H1 (cell line): ENCODE data around the gene VGF. TPM values are rescaled to one million over a fixed set of nuclear protein-coding genes. Genes with fewer than 3 reads are reported as not detected.

Experiments used
- CTCF ChIA-PET: fragments of 300-600 bp; sonication (Branson Sonifier 250); formaldehyde crosslinking; loops from one replicate; lab custom pipeline; 2021; ENCODE audit not compliant: partially characterized antibody; lab: Charles Lee
- POLR2A ChIA-PET: fragments of 300-600 bp; sonication (Branson Sonifier 250); formaldehyde crosslinking; loops from one replicate; lab custom pipeline; 2021; ENCODE audit warnings: inconsistent platforms; ENCODE audit not compliant: partially characterized antibody; lab: Charles Lee
- DNase-seq, 2 experiments: peaks; one replicate each; pipeline versions ENCODE4 v3.0.0 to v3.0.0-alpha.2; 2010 to 2022; ENCODE audit warnings: low spot score in 2 of 2, low read depth in 1 of 2, mixed read lengths in 1 of 2
- FAIRE-seq: peaks from 2 replicates; lab custom pipeline; 2011; peaks lifted over from hg19 to GRCh38; lab: Jason Lieb, UNC
- H2AFZ ChIP-seq: 2 replicates; pipeline ENCODE4 v1.8.1; 2012; ENCODE audit warnings: low read length, inconsistent platforms
- H2AK5ac ChIP-seq: 2 replicates; pipeline ENCODE4 v1.6.1; 2013; ENCODE audit warnings: low read depth, low read length
- H2BK120ac ChIP-seq: replicated peaks from 2 replicates; pipeline ENCODE3; 2013; ENCODE audit warnings: low read depth, low read length, inconsistent platforms
- H2BK12ac ChIP-seq: 2 replicates; pipeline ENCODE4 v1.6.1; 2013; ENCODE audit warnings: low read depth, low read length
- H2BK15ac ChIP-seq: 2 replicates; pipeline ENCODE4 v1.6.1; 2013; ENCODE audit warnings: low read length
- H2BK20ac ChIP-seq: 2 replicates; pipeline ENCODE4 v1.6.1; 2013; ENCODE audit warnings: low read length
- H2BK5ac ChIP-seq: 2 replicates; pipeline ENCODE4 v1.6.1; 2013; ENCODE audit warnings: low read depth, low read length
- H3K14ac ChIP-seq: 2 replicates; pipeline ENCODE4 v1.6.1; 2013; ENCODE audit warnings: inconsistent platforms; ENCODE audit not compliant: insufficient read length
- H3K18ac ChIP-seq: 2 replicates; pipeline ENCODE4 v1.6.1; 2013; ENCODE audit warnings: low read length; ENCODE audit errors: extremely low read depth
- H3K23ac ChIP-seq: 2 replicates; pipeline ENCODE4 v1.6.1; 2013; ENCODE audit warnings: inconsistent platforms; ENCODE audit not compliant: insufficient read length
- H3K23me2 ChIP-seq: 2 replicates; pipeline ENCODE4 v1.6.1; 2013; ENCODE audit warnings: low read depth, low read length
- H3K27ac ChIP-seq: 2 replicates; pipeline ENCODE4 v1.6.1; 2011; ENCODE audit warnings: low read depth, low read length, inconsistent platforms
- H3K27me3 ChIP-seq, 4 experiments: replicated peaks in 1 of 4; 1 replicate in 1 of 4; 2 replicates in 3 of 4; pipeline versions ENCODE4 v1.6.1 to v1.8.1; 2011 to 2013; ENCODE audit warnings: low read length in 3 of 4, mild to moderate bottlenecking in 3 of 4, inconsistent platforms in 2 of 4, mixed read lengths in 2 of 4, moderate library complexity in 1 of 4; ENCODE audit not compliant: control insufficient read depth in 3 of 4, insufficient read depth in 3 of 4; ENCODE audit errors: extremely low read depth in 1 of 4
- H3K36me3 ChIP-seq, 4 experiments: 2 replicates each; pipeline versions ENCODE4 v1.6.1 to v1.8.1; 2011 to 2013; ENCODE audit warnings: mild to moderate bottlenecking in 4 of 4, low read length in 3 of 4, moderate library complexity in 2 of 4, control low read depth in 1 of 4, inconsistent platforms in 1 of 4; ENCODE audit not compliant: insufficient read depth in 4 of 4, control insufficient read depth in 2 of 4
- H3K4ac ChIP-seq: replicated peaks from 2 replicates; pipeline ENCODE3; 2013; ENCODE audit warnings: low read length, low read depth, mixed read lengths, inconsistent platforms; ENCODE audit not compliant: insufficient read length
- H3K4me1 ChIP-seq, 4 experiments: replicated peaks in 1 of 4; 1 replicate in 1 of 4; 2 replicates in 3 of 4; pipeline versions ENCODE4 v1.6.1 to v1.8.1; 2011 to 2013; ENCODE audit warnings: low read length in 3 of 4, inconsistent platforms in 2 of 4, mixed read lengths in 1 of 4; ENCODE audit not compliant: insufficient read depth in 4 of 4, control insufficient read depth in 3 of 4
- H3K4me2 ChIP-seq, 2 experiments: 2 replicates each; pipeline versions ENCODE4 v1.6.1 to v1.8.1; 2011 to 2013; ENCODE audit warnings: low read depth in 2 of 2, low read length in 2 of 2, control low read depth in 1 of 2, inconsistent platforms in 1 of 2, mild to moderate bottlenecking in 1 of 2; ENCODE audit not compliant: insufficient read depth in 1 of 2
- H3K4me3 ChIP-seq, 4 experiments: fragments of 200-600, 300-600 bp in 1 of 4; sonication (generic), shearing (Covaris generic), sonication (Bioruptor Twin) in 1 of 4; 2 replicates each; pipeline versions ENCODE4 v1.5.1 to v1.8.1; 2011 to 2016; ENCODE audit warnings: low read length in 4 of 4, low read depth in 3 of 4, control low read depth in 2 of 4, inconsistent platforms in 2 of 4, mild to moderate bottlenecking in 2 of 4, mixed read lengths in 1 of 4, moderate library complexity in 1 of 4; ENCODE audit not compliant: insufficient read depth in 2 of 4; ENCODE audit errors: extremely low read depth in 1 of 4
- H3K56ac ChIP-seq: replicated peaks from 2 replicates; pipeline ENCODE3; 2013; ENCODE audit warnings: low read depth, mild to moderate bottlenecking, mixed read lengths, low read length, inconsistent platforms; ENCODE audit not compliant: insufficient read length
- H3K79me1 ChIP-seq: 2 replicates; pipeline ENCODE4 v1.6.1; 2013; ENCODE audit warnings: low read depth, low read length, control low read depth
- H3K79me2 ChIP-seq, 2 experiments: 2 replicates each; pipeline versions ENCODE4 v1.6.1 to v1.8.1; 2012 to 2013; ENCODE audit warnings: low read length in 2 of 2, mild to moderate bottlenecking in 2 of 2, inconsistent platforms in 1 of 2; ENCODE audit not compliant: insufficient read depth in 2 of 2, control insufficient read depth in 1 of 2
- H3K9ac ChIP-seq, 4 experiments: replicated peaks in 1 of 4; 1 replicate in 1 of 4; 2 replicates in 3 of 4; pipeline versions ENCODE4 v1.6.1 to v1.8.1; 2011 to 2013; ENCODE audit warnings: low read depth in 3 of 4, low read length in 3 of 4, control low read depth in 2 of 4, mild to moderate bottlenecking in 2 of 4, moderate library complexity in 2 of 4, inconsistent platforms in 1 of 4; ENCODE audit errors: extremely low read depth in 1 of 4
- H3K9me3 ChIP-seq, 2 experiments: 2 replicates each; pipeline versions ENCODE4 v1.6.1 to v1.8.1; 2012 to 2013; ENCODE audit warnings: mild to moderate bottlenecking in 2 of 2, moderate library complexity in 2 of 2, control low read depth in 1 of 2, inconsistent platforms in 1 of 2, low read depth in 1 of 2, low read length in 1 of 2, mixed read lengths in 1 of 2; ENCODE audit not compliant: insufficient read depth in 2 of 2
- H4K20me1 ChIP-seq, 2 experiments: replicated peaks in 1 of 2; 2 replicates each; pipeline versions ENCODE3 to v1.8.1; 2011 to 2013; ENCODE audit warnings: inconsistent platforms in 2 of 2, low read length in 2 of 2, mild to moderate bottlenecking in 1 of 2; ENCODE audit not compliant: insufficient read depth in 2 of 2, control insufficient read depth in 1 of 2
- H4K5ac ChIP-seq: 2 replicates; pipeline ENCODE4 v1.6.1; 2013; ENCODE audit warnings: low read length, low read depth, mixed read lengths, inconsistent platforms; ENCODE audit not compliant: insufficient read length
- H4K8ac ChIP-seq: 2 replicates; pipeline ENCODE4 v1.8.0; 2013; ENCODE audit warnings: mild to moderate bottlenecking, moderate library complexity, low read length, inconsistent platforms; ENCODE audit not compliant: insufficient read depth; ENCODE audit errors: extremely low read depth
- H4K91ac ChIP-seq: replicated peaks from 2 replicates; pipeline ENCODE3; 2013; ENCODE audit warnings: low read length, mixed read lengths, inconsistent platforms; ENCODE audit not compliant: insufficient read length
- MAX ChIP-seq: IDR thresholded peaks from 2 replicates; pipeline ENCODE4 v1.6.1; 2012; ENCODE audit warnings: inconsistent platforms
- TAF1 ChIP-seq: IDR thresholded peaks from 2 replicates; pipeline ENCODE4 v1.6.1; 2011; ENCODE audit warnings: mild to moderate bottlenecking, low read depth, low read length
- WGBS, 2 experiments: shearing (Covaris generic) in 1 of 2; methylation state at CpG; one replicate each; pipeline versions ENCODE4 v1.1.6 to v1.1.7; 2013 to 2015; ENCODE audit warnings: low lambda C conversion rate in 2 of 2, mixed read lengths in 2 of 2, inconsistent platforms in 1 of 2, low coverage in 1 of 2, missing lambda C conversion rate in 1 of 2; ENCODE audit not compliant: insufficient replicate concordance in 2 of 2, insufficient coverage in 1 of 2, insufficient read length in 1 of 2; ENCODE audit errors: extremely low coverage in 1 of 2, missing lambda C conversion rate in 1 of 2; 5-methylcytosine and 5-hydroxymethylcytosine counted together
- polyA plus RNA-seq, 7 experiments: library from polyadenylated mRNA; depleted of rRNA in 3 of 7; stranded (reverse) in 5 of 7; unstranded in 2 of 7; fragments of >200 nt in 5 of 7; fragments of 200-250 nt in 2 of 7; gene quantifications; 1 replicate in 5 of 7; 2 replicates in 1 of 7; 4 replicates in 1 of 7; pipeline versions ENCODE4 v1.2.1 to v1.2.3, GENCODE V29; 2011 to 2013; ENCODE audit warnings: missing spikeins in 2 of 7, mixed read lengths in 2 of 7
- total RNA-seq: library from RNA; stranded (reverse); fragmentation: NEBNext Ultra II Directional; extraction: Animal tissue kit (Norgen Biotek cat#: 25700); gene quantifications from 2 replicates; pipeline ENCODE4 v1.2.1, GENCODE V29; 2021

VGF gene
- total and polyA plus RNA-seq, 2 of the 8 experiments (the other 6 are each of a cell fraction or from before 2014, with no cell fraction given) = 1.6 to 7.0 TPM

DNA sequence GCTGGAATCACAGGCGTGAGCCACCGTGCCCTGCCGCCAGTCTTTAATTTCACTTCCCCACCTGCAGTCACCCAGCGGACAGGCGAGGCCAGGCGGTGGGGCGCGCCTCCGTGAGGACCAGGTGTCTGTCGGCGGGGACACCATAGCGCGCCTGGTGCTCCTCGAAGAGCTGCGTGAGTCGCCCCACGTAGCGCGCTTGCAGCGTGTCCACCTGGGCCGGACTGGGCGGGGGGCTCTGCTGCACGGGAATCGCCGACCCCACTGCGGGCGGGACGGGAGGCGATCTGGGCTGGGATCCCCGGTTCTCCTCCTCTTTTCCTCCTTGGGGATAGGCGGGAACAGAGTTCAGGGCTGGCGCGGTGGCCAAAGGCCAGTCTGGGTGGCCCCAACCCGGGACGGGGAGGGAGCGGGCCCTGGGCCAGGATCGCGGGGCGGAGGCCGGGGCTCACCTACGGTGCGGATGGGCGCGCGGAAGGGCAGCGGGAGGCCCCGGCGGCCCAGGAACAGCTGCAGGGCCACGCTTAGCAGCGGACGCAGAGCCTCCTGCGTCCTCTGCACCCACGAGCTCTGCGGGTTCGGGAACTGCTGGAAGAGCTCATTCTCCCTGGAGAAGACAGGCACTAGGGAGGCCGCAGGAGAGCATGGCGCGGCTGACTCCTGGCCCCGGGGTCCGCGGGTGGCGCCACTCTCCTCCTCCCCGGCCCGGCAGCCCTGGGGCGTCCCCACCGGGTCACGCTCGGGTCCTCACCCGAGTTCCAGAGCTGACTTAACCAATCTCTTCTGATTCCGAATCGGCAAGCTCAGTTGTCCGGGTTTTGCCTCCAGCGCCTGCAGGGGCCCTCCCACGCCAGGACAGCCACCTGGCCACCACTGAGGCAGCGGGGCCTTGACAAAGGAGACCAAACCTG lies 36.6 kb upstream of the VGF start:
- CTCF ChIA-PET = interaction anchor here (0.6 to 3.0 kb wide), 12 partner anchors 10 to 115 kb away, joined by 3 to 22 read pairs (median 4); partner anchors contain the start of genes PLOD3 and ZNHIT1
- Histone ChIP-seq H3K4me1 (peaks cover 5 to 21% (median 14%) of the 10 kb centered on the region in 4 experiments), H4K20me1 (peaks cover 0 to 2% of the 10 kb centered on the region in 2 experiments), H3K27ac (no peak overlapping the region), H3K79me1 (no peaks in the 10 kb centered on the region), H3K4me3 (peak overlapping the region; percentile 37 to 60 (median 47)), H3K79me2 (no peaks in the 10 kb centered on the region), H3K23ac (no peak overlapping the region), H3K4ac (no peak overlapping the region), H4K91ac (peak overlapping the region; percentile 99), H2BK12ac (peak overlapping the region; percentile 96; the same call in 1 of the 2 replicates), H2AK5ac (no peak overlapping the region), H4K5ac (no peak overlapping the region), H2BK5ac (peak overlapping the region; percentile 52; the same call in 1 of the 2 replicates), H3K14ac (no peak overlapping the region), H3K4me2 (peak overlapping the region; percentile 59 to 67), H3K27me3 (peaks cover 0 to 16% (median 9%) of the 10 kb centered on the region in 4 experiments; a peak in 5 of 7 replicates), H3K9me3 (no peaks in the 10 kb centered on the region), H3K18ac (peak overlapping the region; percentile 97), H3K23me2 (peaks cover 8% of the 10 kb centered on the region; the same call in 1 of the 2 replicates), H3K9ac (peak overlapping the region in 2 of 4 experiments; percentile 25 to 38; a peak in 3 of 7 replicates), H2AFZ (peak overlapping the region; percentile 86; the same call in 1 of the 2 replicates), H3K36me3 (no peaks in the 10 kb centered on the region), H4K8ac (peak overlapping the region; percentile 75), H3K56ac (peak overlapping the region; percentile 16), H2BK20ac (peak overlapping the region; percentile 80; the same call in 1 of the 2 replicates), H2BK120ac (peak overlapping the region; percentile 90), H2BK15ac (peak overlapping the region; percentile 61; the same call in 1 of the 2 replicates)
- POLR2A ChIA-PET = interaction anchor here (0.5 to 4.5 kb wide), 12 partner anchors 9 to 97 kb away, joined by 3 to 17 read pairs (median 4); partner anchors contain the start of genes PLOD3 and ZNHIT1
- FAIRE-seq (no peak), DNase-seq (peak in 1 of 2 experiments; percentile 78)
- WGBS, 2 experiments = 13% methylated on average over 51 of the region's 75 CpGs; no CpG with 5 or more reads in 1 of the 2 experiments
- no peak for TF ChIP-seq TAF1
- TF ChIP-seq MAX = peak; percentile 60
